ENCODE measurements around the gene NUB1.

- TF ChIP-seq CTCF (IDR thresholded peaks at IDR 0.05) (no peak), POLR2A (IDR thresholded peaks at IDR 0.05) (no peak)
Measured at GRCh38 chr7:151301471-151302462, 39.8 kb upstream of the NUB1 start.
